T-helper 1 cell treated with Interleukin-12 subunit alpha and Interleukin-12 subunit beta and Interleukin-4 antibody, amounts not matched to agents 30 ng/mL and 1 ng/mL, for 36 hours (primary cell): ENCODE results near the gene NRF1. TPM values are rescaled to one million over a fixed set of nuclear protein-coding genes. Genes with fewer than 3 reads are reported as not detected.

ENCODE experiments used
- intact Hi-C: fragments of 100-400 bp; cut with micrococcal nuclease; formaldehyde crosslinking; loops from one replicate; pipeline ENCODE4 v1.15.1; 2024
- total RNA-seq: library from RNA; stranded (reverse); gene quantifications from 2 replicates; pipeline ENCODE4 v1.2.3, GENCODE V29; 2022

NRF1 gene
- total RNA-seq, 1 donor from 2014 or later, result 25.2 TPM

DNA sequence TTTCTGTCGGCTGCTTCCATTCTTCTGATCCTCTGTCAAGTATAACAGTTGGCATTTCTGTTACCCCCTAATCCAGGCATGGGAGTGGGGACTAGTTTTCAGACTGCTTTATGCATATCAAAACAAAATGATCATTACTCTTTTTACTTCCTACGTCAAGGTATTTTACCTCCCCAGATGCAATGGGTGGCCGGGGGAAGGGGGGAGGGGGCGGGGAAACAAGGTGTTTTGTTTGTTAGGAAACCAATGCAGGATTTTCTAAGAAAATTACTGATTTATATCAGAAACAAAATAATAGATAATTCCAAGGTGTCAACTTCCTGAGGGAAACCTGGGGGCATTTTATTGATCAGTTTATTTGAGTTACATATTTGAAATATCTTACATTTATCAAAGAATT lies 66.3 kb downstream of the NRF1 start:
- intact Hi-C loops, result no loop called here

GRCh38 chr7:129678606-129679005 lies 67.1 kb downstream of the NRF1 start:
- intact Hi-C loops, result no loop called here

DNA sequence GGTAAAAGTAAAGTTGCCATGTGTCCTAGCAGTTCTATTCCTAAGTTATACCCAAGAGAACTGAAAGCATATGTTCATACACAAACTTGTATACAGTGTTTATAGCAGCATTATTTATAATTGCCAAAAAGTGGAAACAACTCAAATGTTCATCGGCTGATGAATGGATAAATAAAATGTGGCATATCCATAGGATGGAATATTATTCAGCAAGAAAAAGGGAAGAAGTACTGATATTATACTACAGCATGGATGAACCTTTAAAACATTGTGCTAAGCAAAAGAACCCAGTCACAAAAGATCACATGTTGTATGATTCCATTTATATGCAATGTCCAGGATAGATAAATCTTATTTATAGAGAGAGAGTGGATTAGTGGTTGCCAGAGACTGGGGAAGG lies 68.9 kb downstream of the NRF1 start:
- intact Hi-C loops, result no loop called here

DNA sequence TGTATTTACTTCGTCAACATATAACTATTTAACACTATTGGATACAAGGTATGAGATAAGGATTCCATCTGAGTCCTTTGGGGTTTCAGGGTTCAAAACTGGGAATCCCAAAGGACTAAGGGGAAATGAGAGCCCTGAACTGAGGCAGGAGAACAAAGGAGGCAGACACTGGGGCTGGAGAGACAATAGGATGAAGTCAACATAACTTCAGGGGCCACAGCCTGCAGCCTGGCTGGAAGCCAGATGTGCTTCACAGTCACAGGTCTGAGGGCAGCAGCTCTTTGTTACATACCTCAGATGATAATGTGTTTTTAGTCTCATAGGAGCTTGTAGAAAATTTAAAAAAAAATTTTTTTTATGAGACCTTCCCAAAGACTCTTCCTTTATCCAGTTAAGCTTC lies 73.3 kb downstream of the NRF1 start:
- intact Hi-C loops, result no loop called here

GRCh38 chr7:129686063-129686462 lies 74.5 kb downstream of the NRF1 start:
- intact Hi-C loops, result no loop called here

- intact Hi-C loops, result no loop called here
Measured at GRCh38 chr7:129688503-129689222, 77.1 kb downstream of the NRF1 start.

DNA sequence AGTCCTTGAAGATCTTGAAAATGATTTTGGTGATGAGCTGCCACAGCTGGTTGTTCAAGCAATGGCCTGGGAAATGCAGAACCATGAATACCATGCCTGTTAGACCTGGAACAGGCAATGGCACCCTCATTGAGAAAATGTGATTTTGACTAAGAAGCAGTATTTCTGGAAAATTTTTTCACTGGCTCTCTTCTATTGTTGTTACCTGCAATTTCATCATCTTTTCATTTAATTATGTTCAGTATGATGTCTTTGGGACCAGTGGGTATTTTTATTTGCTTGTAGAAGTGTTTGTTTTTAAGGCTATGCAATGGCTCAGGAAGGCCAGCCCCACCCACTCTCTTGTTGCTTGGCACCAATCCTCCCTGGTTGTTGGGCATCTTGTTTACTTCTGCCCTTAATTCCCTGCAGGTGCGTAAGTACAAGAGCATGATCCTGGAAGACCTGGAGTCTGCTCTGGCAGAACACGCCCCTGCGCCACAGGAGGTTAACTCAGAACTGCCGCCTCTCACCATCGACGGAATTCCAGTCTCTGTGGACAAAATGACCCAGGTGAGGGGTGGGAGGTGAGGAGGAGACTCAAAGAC lies 78.6 kb downstream of the NRF1 start:
- intact Hi-C loops, result no loop called here

- intact Hi-C loops, result no loop called here
Measured at GRCh38 chr7:129690701-129691100, 79.2 kb downstream of the NRF1 start.

- intact Hi-C loops, result no loop called here
Measured at GRCh38 chr7:129698516-129699418, 87.2 kb downstream of the NRF1 start.

DNA sequence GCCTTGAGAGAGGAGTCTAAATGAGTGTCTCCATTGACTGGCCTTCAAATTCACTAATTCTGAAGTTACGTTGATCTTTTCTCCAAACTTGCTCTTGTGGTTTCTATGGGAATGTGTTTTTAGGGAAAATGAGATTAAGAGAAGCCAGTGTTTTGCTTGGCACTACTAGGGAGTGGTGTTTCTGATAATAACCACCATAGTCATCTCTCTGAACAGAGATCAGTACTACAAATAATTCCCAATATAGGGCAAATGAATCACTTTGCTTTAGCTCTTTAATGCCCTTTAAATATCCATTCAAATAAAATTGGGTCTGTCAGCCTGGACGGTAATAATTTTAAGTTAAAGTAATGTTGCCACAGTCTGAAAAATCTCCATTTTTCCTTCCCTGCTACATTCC lies 90.8 kb downstream of the NRF1 start:
- intact Hi-C loops, result no loop called here

GRCh38 chr7:129702761-129703338 lies 91.3 kb downstream of the NRF1 start:
- intact Hi-C loops, result no loop called here

- intact Hi-C loops, result no loop called here
Measured at GRCh38 chr7:129703751-129704150, 92.2 kb downstream of the NRF1 start.

DNA sequence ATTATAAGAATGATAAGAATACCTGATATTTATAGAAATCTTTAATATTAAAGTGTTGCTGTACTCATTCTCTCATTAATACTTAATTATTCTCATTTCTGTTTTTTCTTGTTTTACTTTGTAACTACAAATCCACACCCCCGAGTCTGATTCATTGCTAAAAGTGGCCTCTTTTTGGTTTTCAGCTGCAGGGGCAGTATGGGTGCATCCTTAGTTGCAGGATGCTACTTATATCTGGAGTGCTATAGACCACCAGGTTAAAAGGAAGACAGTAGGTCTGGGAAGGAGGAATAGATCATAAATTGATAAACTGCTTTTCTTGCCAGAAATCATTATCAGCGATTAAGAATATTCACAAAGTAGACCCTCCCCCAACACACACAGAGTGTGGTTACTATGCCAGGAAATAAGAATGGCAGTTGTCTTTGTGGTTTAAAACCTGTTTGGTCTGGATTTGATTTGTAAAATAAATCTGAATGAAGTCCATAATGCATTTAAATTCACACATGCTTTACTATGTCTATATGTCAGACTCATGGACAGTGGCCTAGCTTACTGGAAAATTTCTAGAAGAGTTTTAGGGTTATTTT lies 96.5 kb downstream of the NRF1 start:
- intact Hi-C loops, result no loop called here

DNA sequence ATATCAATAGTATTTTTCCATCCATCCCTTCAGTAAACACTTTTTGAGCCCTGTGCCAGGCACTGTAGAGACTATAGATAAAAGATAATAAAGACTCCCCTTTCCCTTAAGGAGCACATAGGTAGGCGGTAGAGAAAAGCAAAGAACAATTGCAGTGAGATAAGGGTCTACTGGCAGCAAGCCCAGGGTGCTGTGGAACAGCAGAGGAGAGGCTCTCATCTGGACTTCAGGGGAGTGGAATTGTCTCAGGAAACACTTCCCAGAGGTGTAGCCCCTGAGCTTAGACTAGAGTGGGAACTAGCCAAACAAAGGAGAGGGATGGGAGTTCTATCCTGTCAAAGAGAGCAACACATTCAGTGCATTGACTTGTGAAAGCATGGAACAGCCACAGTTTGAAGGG lies 102.0 kb downstream of the NRF1 start:
- intact Hi-C loops, result no loop called here

GRCh38 chr7:129714514-129715063 lies 103.1 kb downstream of the NRF1 start:
- intact Hi-C loops, result no loop called here

DNA sequence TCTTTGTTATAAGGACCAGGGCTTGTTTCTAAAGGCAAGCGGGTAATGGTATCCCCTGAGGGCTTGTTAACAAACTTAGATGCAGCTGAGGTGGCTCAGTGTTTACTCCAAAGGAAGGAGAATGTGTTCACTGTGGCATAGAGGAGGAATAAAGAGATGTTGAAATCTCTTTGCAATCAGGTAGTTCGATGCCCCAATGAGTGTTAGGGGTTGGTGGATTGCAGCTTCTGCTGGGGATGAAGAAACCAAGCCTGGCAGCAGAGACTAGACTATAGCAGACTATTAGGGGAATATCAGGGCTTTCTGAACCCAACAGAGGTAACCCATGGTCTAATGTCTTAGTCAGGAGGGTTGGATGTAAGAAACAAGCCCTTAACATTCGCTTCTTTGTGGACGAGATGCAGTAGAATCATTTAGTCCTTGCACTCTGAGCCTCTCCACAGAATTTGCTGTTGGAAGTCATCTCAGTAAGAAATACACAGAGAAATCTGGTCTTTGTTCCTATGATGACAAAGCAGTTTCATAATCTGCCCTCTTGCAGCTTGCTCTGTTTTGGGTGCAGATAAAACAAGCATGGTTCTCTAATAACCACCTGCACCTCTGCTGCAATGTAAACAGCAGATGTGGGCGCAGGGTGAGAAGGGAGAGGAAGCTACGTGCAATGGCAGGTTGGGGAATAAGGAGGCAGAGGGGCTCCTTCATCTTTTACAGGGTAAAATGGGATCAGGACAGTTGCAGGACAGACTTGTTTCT lies 108.6 kb downstream of the NRF1 start:
- intact Hi-C loops, result no loop called here

DNA sequence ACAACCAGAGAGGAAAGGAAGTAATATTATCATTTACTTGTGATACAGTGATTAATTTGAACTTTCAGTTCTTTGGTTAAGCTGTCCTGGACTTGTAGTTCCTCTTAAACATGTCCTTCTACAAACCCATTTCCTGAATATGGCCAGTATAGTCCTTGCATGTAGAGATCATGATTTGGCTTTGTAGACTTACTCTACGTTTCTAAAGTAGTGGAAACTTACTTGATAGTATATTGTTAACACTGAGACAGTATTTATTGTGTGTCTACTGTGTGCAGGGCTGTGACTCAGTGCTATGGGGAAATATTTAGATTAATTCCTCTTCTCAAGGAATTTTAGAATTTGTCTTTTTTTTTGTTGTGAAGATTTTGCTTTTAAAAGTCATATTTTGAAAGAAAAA lies 109.5 kb downstream of the NRF1 start:
- intact Hi-C loops, result no loop called here

GRCh38 chr7:129723679-129724078 lies 112.2 kb downstream of the NRF1 start:
- intact Hi-C loops, result no loop called here

DNA sequence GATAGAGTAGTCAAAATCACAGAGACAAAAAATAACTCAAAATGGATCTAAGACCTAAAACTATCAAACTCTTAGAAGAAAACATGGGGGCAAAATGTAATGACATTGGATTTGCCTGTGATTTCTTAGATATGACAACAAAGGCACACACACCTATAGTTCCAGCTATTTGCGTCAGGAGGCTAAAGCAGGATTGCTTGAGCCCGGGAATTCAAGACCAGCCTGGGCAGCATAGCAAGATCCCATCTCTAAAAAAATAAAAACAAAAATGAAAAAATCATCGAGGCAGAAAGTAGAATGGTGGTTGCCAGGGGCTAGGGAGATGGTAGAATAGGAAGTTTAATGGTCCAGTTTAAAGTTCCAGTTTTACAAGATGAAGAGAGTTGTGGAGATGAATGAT lies 113.3 kb downstream of the NRF1 start:
- intact Hi-C loops, result no loop called here

DNA sequence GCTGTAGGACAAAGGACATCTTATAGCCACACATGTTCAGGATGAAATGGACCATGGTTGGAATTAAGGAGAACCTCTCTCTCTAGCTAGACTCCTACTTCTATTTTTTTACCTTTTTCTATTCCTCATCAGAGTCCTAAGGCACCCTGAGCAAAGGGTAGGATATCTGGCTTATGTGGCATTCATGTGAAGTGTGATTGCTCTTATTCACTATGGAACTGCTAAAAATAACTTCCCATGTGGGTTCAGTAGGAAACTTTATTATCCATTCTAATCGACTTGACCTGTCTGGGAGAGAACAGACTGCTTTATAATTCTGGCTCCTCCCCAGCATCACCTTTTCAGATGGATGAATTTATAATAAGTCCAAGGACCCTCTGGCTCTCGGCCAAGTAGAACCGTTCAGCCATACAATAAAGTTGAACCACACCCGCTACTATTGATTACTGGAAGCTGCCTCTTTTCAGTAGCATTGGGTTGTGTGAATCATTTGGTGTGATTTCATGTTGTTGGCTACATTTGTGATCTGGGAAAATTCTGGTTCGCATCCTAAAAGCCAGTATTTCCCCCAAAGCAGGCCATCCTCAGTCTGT lies 117.5 kb downstream of the NRF1 start:
- intact Hi-C loops, result no loop called here
